Measurements from ENCODE around the gene BCR. TPM values are rescaled to one million over a fixed set of nuclear protein-coding genes. Genes with fewer than 3 reads are reported as not detected.

The BCR gene
- total RNA-seq, 1 donor from 2014 or later, result 30.0 TPM

GRCh38 chr22:23289851-23290724 is 109.8 kb downstream of the BCR start:
- Mint-ChIP-seq H3K36me3 (ENCODE audit: low read depth) (peaks cover 30% of the 10 kb centered on the region), H3K9me3 (ENCODE audit: low read depth) (no peaks in the 10 kb centered on the region)

GRCh38 chr22:23291806-23292452 is 111.6 kb downstream of the BCR start:
- no peaks in the 10 kb centered on the region for H3K9me3 Mint-ChIP-seq (ENCODE audit: low read depth)
- no peaks in the 10 kb centered on the region for H3K27me3 Mint-ChIP-seq (ENCODE audit: low read depth)
- no peak for DNase-seq (ENCODE audit: low spot score)
- H3K4me1 Mint-ChIP-seq (ENCODE audit: low read depth), result peaks cover 3% of the 10 kb centered on the region
- H3K36me3 Mint-ChIP-seq (ENCODE audit: low read depth), result peaks cover 29% of the 10 kb centered on the region
- H3K4me3 Mint-ChIP-seq (ENCODE audit: unreplicated experiment), result no peak overlapping the region
- TF ChIP-seq, protein P1, sequence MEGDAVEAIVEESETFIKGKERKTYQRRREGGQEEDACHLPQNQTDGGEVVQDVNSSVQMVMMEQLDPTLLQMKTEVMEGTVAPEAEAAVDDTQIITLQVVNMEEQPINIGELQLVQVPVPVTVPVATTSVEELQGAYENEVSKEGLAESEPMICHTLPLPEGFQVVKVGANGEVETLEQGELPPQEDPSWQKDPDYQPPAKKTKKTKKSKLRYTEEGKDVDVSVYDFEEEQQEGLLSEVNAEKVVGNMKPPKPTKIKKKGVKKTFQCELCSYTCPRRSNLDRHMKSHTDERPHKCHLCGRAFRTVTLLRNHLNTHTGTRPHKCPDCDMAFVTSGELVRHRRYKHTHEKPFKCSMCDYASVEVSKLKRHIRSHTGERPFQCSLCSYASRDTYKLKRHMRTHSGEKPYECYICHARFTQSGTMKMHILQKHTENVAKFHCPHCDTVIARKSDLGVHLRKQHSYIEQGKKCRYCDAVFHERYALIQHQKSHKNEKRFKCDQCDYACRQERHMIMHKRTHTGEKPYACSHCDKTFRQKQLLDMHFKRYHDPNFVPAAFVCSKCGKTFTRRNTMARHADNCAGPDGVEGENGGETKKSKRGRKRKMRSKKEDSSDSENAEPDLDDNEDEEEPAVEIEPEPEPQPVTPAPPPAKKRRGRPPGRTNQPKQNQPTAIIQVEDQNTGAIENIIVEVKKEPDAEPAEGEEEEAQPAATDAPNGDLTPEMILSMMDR (IDR thresholded peaks at IDR 0.05), result no peak
- no peak overlapping the region for H3K27ac Mint-ChIP-seq (ENCODE audit: unreplicated experiment)

More at GRCh38 chr22:23289851-23290724, 109.8 kb downstream of the BCR start:
- Mint-ChIP-seq H3K27me3 (ENCODE audit: low read depth) (no peaks in the 10 kb centered on the region), H3K4me3 (ENCODE audit: unreplicated experiment) (no peak overlapping the region), H3K4me1 (ENCODE audit: low read depth) (peaks cover 9% of the 10 kb centered on the region), H3K27ac (ENCODE audit: unreplicated experiment) (no peak overlapping the region)
- TF ChIP-seq, protein P1 (IDR thresholded peaks at IDR 0.05), result peak; percentile 86
- no peak for DNase-seq (ENCODE audit: low spot score)

GRCh38 chr22:23292453-23293350 is 112.4 kb downstream of the BCR start:
- H3K27ac Mint-ChIP-seq (ENCODE audit: unreplicated experiment), result no peak overlapping the region
- H3K36me3 Mint-ChIP-seq (ENCODE audit: low read depth), result peaks cover 33% of the 10 kb centered on the region
- no peak overlapping the region for H3K4me3 Mint-ChIP-seq (ENCODE audit: unreplicated experiment)
- no peak for DNase-seq (ENCODE audit: low spot score)
- TF ChIP-seq, protein P1 (IDR thresholded peaks at IDR 0.05), result no peak
- H3K9me3 Mint-ChIP-seq (ENCODE audit: low read depth), result no peaks in the 10 kb centered on the region
- peaks cover 3% of the 10 kb centered on the region for H3K4me1 Mint-ChIP-seq (ENCODE audit: low read depth)
- no peaks in the 10 kb centered on the region for H3K27me3 Mint-ChIP-seq (ENCODE audit: low read depth)

DNA sequence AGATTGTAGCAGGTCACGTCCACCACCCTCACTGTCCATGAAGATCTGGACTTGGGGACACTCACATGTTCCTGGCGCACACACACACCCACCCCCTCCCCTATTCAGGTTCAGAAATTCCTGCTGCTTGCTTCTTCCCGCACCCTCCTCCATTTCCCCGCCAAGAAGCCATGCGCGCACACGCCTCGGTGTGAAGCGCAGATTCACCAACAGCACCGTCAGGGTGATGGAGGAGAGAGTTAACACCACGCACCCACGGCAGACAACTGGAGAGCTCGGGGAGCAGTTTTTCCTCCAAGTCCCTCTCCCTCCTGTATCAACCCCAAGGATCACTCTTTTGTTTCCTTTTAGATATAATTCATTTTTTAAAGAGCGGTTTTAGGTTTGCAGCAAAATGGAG is 113.4 kb downstream of the BCR start:
- H3K27ac Mint-ChIP-seq (ENCODE audit: unreplicated experiment), result no peak overlapping the region

More for the DNA sequence above, 113.4 kb downstream of the BCR start:
- Mint-ChIP-seq H3K4me3 (ENCODE audit: unreplicated experiment) (no peak overlapping the region), H3K4me1 (ENCODE audit: low read depth) (peaks cover 3% of the 10 kb centered on the region), H3K9me3 (ENCODE audit: low read depth) (no peaks in the 10 kb centered on the region), H3K36me3 (ENCODE audit: low read depth) (peaks cover 38% of the 10 kb centered on the region), H3K27me3 (ENCODE audit: low read depth) (no peaks in the 10 kb centered on the region)
- no peak for DNase-seq (ENCODE audit: low spot score)
- TF ChIP-seq, protein P1 (IDR thresholded peaks at IDR 0.05), result no peak
